Measurements from ENCODE around the gene SLC25A5. TPM values are rescaled to one million over a fixed set of nuclear protein-coding genes. Genes with fewer than 3 reads are reported as not detected.

SLC25A5 gene
- total and polyA plus RNA-seq, 2 experiments from 2014 or later = 348 to 451 TPM

GRCh38 chrX:119502727-119503483 is 34.7 kb downstream of the SLC25A5 start:
- H3K4me1 ChIP-seq (ENCODE audit: insufficient read depth) = no peaks in the 10 kb centered on the region
- no peaks in the 10 kb centered on the region for H3K9me3 Mint-ChIP-seq
- no peaks in the 10 kb centered on the region for H3F3A ChIP-seq (replicated peaks; ENCODE audit: low read depth)
- no peak overlapping the region for H3K27ac ChIP-seq (ENCODE audit: low read depth)
- H3K4me3 Mint-ChIP-seq = no peak overlapping the region
- H3K4me3 ChIP-seq = no peak overlapping the region
- no peak overlapping the region for H3K4me2 ChIP-seq
- no peaks in the 10 kb centered on the region for H3K36me3 ChIP-seq (ENCODE audit: insufficient read depth)
- H3K79me2 ChIP-seq (replicated peaks; ENCODE audit: insufficient read depth) = no peaks in the 10 kb centered on the region
- H3K9me2 ChIP-seq (ENCODE audit: insufficient read depth) = no peaks in the 10 kb centered on the region
- no peaks in the 10 kb centered on the region for H3K27me3 ChIP-seq (ENCODE audit: insufficient read depth)
- ATAC-seq (no peak), DNase-seq (ENCODE audit: low spot score) (no peak)
- H4K20me1 ChIP-seq (replicated peaks; ENCODE audit: insufficient read depth) = no peaks in the 10 kb centered on the region
- no peak overlapping the region for H3K27ac Mint-ChIP-seq
- peaks cover 6% of the 10 kb centered on the region for H3K27me3 Mint-ChIP-seq (ENCODE audit: insufficient read depth, low read depth, poor library complexity)
- peaks cover 3% of the 10 kb centered on the region; the same call in 1 of the 3 replicates for H3K4me1 Mint-ChIP-seq
- H3K36me3 Mint-ChIP-seq (ENCODE audit: low read depth) = no peaks in the 10 kb centered on the region
- TF ChIP-seq ZNF331 (CRISPR knock-in tag; IDR thresholded peaks at IDR 0.05; ENCODE audit: low read depth) (no peak), POLR2AphosphoS5 (IDR thresholded peaks at IDR 0.05; ENCODE audit: low read depth) (no peak), JUNB (IDR thresholded peaks at IDR 0.05; ENCODE audit: unreplicated experiment) (no peak), NANOG (IDR thresholded peaks at IDR 0.05; ENCODE audit: borderline replicate concordance) (no peak), ZNF462 (CRISPR knock-in tag; IDR thresholded peaks at IDR 0.05) (no peak), EZH2 (IDR thresholded peaks at IDR 0.05; ENCODE audit: low read depth, unreplicated experiment) (no peak)
- no peak overlapping the region for H2AFZ ChIP-seq
